ENCODE data around the gene MYLK.

Gene MYLK

GRCh38 chr3:123597561-123597960 lies 286.6 kb downstream of the MYLK start:
- Histone ChIP-seq H3K27me3 (no peaks in the 10 kb centered on the region), H3K27ac (no peak overlapping the region), H3K4me3 (ENCODE audit: low read depth in 1 of 2, low read length in 1 of 2) (no peak overlapping the region), H3K9me3 (no peaks in the 10 kb centered on the region), H3K4me1 (ENCODE audit: control insufficient read depth in 1 of 2, insufficient read depth in 1 of 2, low read depth in 1 of 2, low read length in 1 of 2) (no peaks in the 10 kb centered on the region), H3K36me3 (no peaks in the 10 kb centered on the region)
- TF ChIP-seq CTCF (IDR thresholded peaks at IDR 0.05): no peak

GRCh38 chr3:123595396-123596180 lies 288.5 kb downstream of the MYLK start:
- Histone ChIP-seq H3K4me1 (ENCODE audit: control insufficient read depth in 1 of 2, insufficient read depth in 1 of 2, low read depth in 1 of 2, low read length in 1 of 2) (no peaks in the 10 kb centered on the region), H3K27me3 (no peaks in the 10 kb centered on the region), H3K4me3 (ENCODE audit: low read depth in 1 of 2, low read length in 1 of 2) (no peak overlapping the region), H3K9me3 (no peaks in the 10 kb centered on the region), H3K36me3 (no peaks in the 10 kb centered on the region), H3K27ac (no peak overlapping the region)
- TF ChIP-seq CTCF (IDR thresholded peaks at IDR 0.05): no peak

DNA sequence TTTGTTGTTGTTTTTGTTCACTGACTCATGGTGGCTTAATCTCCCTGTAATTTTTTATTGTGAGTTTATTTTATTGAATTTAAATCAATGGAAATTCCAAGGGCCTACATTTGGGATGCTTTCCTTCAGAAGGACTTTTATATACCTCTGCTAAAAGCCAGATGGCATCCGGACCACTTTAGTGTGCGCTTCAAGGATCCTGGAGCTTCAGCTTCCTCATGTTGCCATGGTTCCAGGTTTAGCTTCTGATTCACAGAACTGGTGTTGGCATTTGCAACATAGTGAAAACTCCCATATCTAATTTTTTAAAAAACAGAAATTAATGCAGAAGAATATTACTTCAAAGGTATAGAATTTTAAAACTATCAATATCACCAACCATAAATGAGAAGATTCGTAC lies 290.8 kb downstream of the MYLK start:
- Histone ChIP-seq H3K9me3 (no peaks in the 10 kb centered on the region), H3K27ac (no peak overlapping the region), H3K4me1 (ENCODE audit: control insufficient read depth in 1 of 2, insufficient read depth in 1 of 2, low read depth in 1 of 2, low read length in 1 of 2) (no peaks in the 10 kb centered on the region), H3K4me3 (ENCODE audit: low read depth in 1 of 2, low read length in 1 of 2) (no peak overlapping the region), H3K27me3 (no peaks in the 10 kb centered on the region), H3K36me3 (no peaks in the 10 kb centered on the region)
- TF ChIP-seq CTCF (IDR thresholded peaks at IDR 0.05): no peak

DNA sequence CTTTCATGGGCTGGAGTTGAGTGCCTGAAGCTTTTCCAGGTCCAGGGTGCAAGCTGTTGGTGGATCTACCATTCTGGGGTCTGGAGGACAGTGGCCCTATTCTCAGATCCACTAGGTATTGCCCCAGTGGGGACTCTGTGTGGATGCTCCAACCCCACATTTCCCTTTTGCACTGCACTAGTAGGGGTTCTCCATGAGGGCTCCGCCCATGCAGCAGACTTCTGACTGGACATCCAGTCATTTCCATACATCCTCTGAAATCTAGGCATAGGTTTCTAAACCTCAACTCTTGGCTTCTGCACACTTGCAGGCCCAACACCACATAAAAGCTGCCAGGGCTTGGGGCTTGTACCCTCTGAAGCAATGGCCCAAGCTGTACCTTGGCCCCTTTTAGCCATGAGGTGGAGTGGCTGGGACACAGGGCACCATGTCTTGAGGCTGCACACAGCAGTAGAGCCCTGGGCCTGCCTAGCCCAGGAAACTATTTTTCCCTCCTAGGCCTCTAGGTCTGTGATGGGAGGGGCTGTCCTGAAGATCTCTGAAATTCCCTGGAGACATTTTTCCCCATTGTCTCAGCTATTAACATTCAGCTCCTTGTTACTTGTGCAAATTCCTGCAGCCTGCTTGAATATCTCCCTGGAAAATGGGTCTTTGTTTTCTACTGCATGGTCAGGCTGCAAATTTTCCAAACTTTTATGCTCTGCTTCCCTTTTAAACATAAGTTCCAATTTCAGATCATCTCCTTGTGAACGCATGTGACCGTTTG lies 293.3 kb downstream of the MYLK start:
- Histone ChIP-seq H3K36me3 (no peaks in the 10 kb centered on the region), H3K4me3 (ENCODE audit: low read depth in 1 of 2, low read length in 1 of 2) (no peak overlapping the region), H3K27me3 (no peaks in the 10 kb centered on the region), H3K9me3 (no peaks in the 10 kb centered on the region), H3K4me1 (ENCODE audit: control insufficient read depth in 1 of 2, insufficient read depth in 1 of 2, low read depth in 1 of 2, low read length in 1 of 2) (peaks cover 6 to 7% of the 10 kb centered on the region in 2 experiments), H3K27ac (no peak overlapping the region)
- no peak for TF ChIP-seq CTCF (IDR thresholded peaks at IDR 0.05)

GRCh38 chr3:123587401-123587800 lies 296.7 kb downstream of the MYLK start:
- H3K9me3 ChIP-seq: no peaks in the 10 kb centered on the region
- H3K4me1 ChIP-seq (ENCODE audit: control insufficient read depth in 1 of 2, insufficient read depth in 1 of 2, low read depth in 1 of 2, low read length in 1 of 2): peaks cover 16 to 19% of the 10 kb centered on the region in 2 experiments
- no peak overlapping the region for H3K4me3 ChIP-seq (ENCODE audit: low read depth in 1 of 2, low read length in 1 of 2)
- H3K27ac ChIP-seq: no peak overlapping the region
- H3K27me3 ChIP-seq: peaks cover 17% of the 10 kb centered on the region
- H3K36me3 ChIP-seq: no peaks in the 10 kb centered on the region
- TF ChIP-seq CTCF (IDR thresholded peaks at IDR 0.05): no peak
